CD4-positive, CD25-positive, alpha-beta regulatory T cell (primary cell): Measurements from ENCODE around the gene ZBED1. TPM values are rescaled to one million over a fixed set of nuclear protein-coding genes. Genes with fewer than 3 reads are reported as not detected.

Experiments used
- ATAC-seq, 2 donors: fragments of 150-1000 bp; cut with Tn5 transposase; one replicate each; pipeline ENCODE4 v1.10.0; 2021; ENCODE audit warnings: low read depth in 2 of 2, moderate number of reproducible peaks in 2 of 2, moderate library complexity in 1 of 2
- DNase-seq, 3 donors: peaks; one replicate each; pipeline versions ENCODE4 v3.0.0 to v3.0.0-alpha.2; 2012 to 2022; ENCODE audit warnings: mixed read lengths in 1 of 3
- H3K27ac ChIP-seq: one replicate; pipeline ENCODE4 v1.7.0; 2013; ENCODE audit warnings: mild to moderate bottlenecking, low read length; ENCODE audit not compliant: insufficient read depth, poor library complexity, severe bottlenecking
- H3K27me3 ChIP-seq: one replicate; pipeline ENCODE4 v1.7.0; 2013; ENCODE audit warnings: low read length; ENCODE audit not compliant: control insufficient read depth, insufficient read depth
- H3K36me3 ChIP-seq: one replicate; pipeline ENCODE4 v1.7.0; 2013; ENCODE audit warnings: mild to moderate bottlenecking, low read length, moderate library complexity; ENCODE audit not compliant: control insufficient read depth, insufficient read depth
- H3K4me1 ChIP-seq: 2 replicates; pipeline ENCODE4 v1.7.0; 2013; ENCODE audit warnings: mild to moderate bottlenecking, low read length; ENCODE audit not compliant: insufficient read depth, control insufficient read depth, poor library complexity, severe bottlenecking
- H3K4me3 ChIP-seq: one replicate; pipeline ENCODE4 v1.7.0; 2013; ENCODE audit warnings: low read depth, mild to moderate bottlenecking, low read length, moderate library complexity
- H3K9me3 ChIP-seq, 2 experiments: 1 replicate in 1 of 2; 2 replicates in 1 of 2; pipeline ENCODE4 v1.7.0; 2013; ENCODE audit warnings: low read length in 2 of 2, mild to moderate bottlenecking in 1 of 2, moderate library complexity in 1 of 2; ENCODE audit not compliant: control insufficient read depth in 2 of 2
- H3K27ac Mint-ChIP-seq, 3 donors: one replicate each; pipeline ENCODE4 v1.8.0; 2020 to 2022; ENCODE audit warnings: mild to moderate bottlenecking in 3 of 3, mixed read lengths in 3 of 3, moderate library complexity in 2 of 3
- H3K27me3 Mint-ChIP-seq: one replicate; pipeline ENCODE4 v1.8.0; 2022; ENCODE audit warnings: mild to moderate bottlenecking, mixed read lengths
- H3K36me3 Mint-ChIP-seq: one replicate; pipeline ENCODE4 v1.8.0; 2020; ENCODE audit warnings: mixed read lengths
- H3K4me1 Mint-ChIP-seq, 4 donors: one replicate each; pipeline ENCODE4 v1.8.0; 2020 to 2022; ENCODE audit warnings: mixed read lengths in 4 of 4, mild to moderate bottlenecking in 1 of 4
- H3K4me3 Mint-ChIP-seq, 4 donors: one replicate each; pipeline ENCODE4 v1.8.0; 2020 to 2022; ENCODE audit warnings: mild to moderate bottlenecking in 4 of 4, mixed read lengths in 4 of 4, moderate library complexity in 3 of 4
- H3K9me3 Mint-ChIP-seq, 7 donors: one replicate each; pipeline ENCODE4 v1.8.0; 2020 to 2022; ENCODE audit warnings: mixed read lengths in 7 of 7, mild to moderate bottlenecking in 3 of 7, moderate library complexity in 2 of 7
- polyA plus RNA-seq, 4 donors: library from polyadenylated mRNA; unstranded; fragments of 300-500 nt; fragmentation: Illumina TruSeq; gene quantifications; one replicate each; pipeline ENCODE4 v1.2.3, GENCODE V29; 2021
- total RNA-seq: library from RNA; stranded (reverse); gene quantifications from one replicate; pipeline ENCODE4 v1.2.3, GENCODE V29; 2022

ZBED1 gene
- total and polyA plus RNA-seq, 5 donors from 2014 or later = 19.5 to 39.2 (median 32.5) TPM

DNA sequence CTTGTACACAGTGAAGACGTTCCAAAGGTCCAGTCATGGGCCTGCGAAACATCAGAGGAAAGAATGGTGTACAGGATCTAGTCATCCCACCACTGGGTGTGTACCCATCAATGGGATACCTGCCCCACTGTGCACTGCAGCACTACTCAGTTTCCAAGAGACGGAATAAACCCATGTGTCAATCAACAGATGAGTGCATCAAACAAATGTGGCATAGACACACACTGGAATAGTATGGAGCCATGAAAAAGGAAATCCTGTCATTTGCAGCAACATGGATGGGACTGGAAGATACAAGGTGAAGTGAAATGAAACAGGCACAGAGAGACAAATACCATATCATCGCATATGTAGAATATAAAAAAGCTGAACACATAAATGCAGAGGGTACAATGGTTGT, 48.0 kb downstream of the ZBED1 start:
- no peaks in the 10 kb centered on the region for H3K36me3 ChIP-seq
- H3K4me1 ChIP-seq = no peaks in the 10 kb centered on the region
- no peaks in the 10 kb centered on the region for H3K27me3 ChIP-seq
- no peak overlapping the region for H3K27ac ChIP-seq
- Mint-ChIP-seq H3K27me3 (no peaks in the 10 kb centered on the region), H3K4me1 (peaks cover 0 to 10% (median 5%) of the 10 kb centered on the region in 4 donors), H3K9me3 (peaks cover 0 to 3% (median 0%) of the 10 kb centered on the region in 7 donors), H3K27ac (peak overlapping the region in 1 of 3 donors; percentile 4), H3K4me3 (no peak overlapping the region), H3K36me3 (peaks cover 7% of the 10 kb centered on the region)
- no peak overlapping the region for H3K4me3 ChIP-seq
- DNase-seq (no peak), ATAC-seq (no peak)
- no peaks in the 10 kb centered on the region for H3K9me3 ChIP-seq

DNA sequence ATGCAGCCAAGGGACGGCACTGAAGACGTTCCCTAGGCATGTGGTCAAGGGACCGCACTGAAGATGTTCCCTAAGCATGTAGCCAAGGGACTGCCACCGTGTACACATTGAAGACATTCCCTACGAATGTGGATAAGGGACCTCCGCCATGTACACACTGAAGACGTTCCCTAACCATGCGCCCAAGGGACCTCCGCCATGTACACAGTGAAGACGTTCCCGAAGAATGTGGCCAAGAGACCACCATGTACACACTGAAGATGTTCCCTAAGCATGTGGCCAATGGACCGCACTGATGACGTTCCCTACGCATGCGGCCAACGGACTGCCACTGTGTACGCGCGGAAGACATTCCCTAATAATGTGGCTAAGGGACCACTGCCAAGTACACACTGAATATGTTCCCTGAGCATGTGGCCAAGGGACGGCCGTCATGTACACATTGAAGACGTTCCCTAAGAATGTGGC, 48.4 kb downstream of the ZBED1 start:
- H3K27me3 ChIP-seq = no peaks in the 10 kb centered on the region
- H3K36me3 Mint-ChIP-seq = peaks cover 10% of the 10 kb centered on the region
- no peaks in the 10 kb centered on the region for H3K9me3 ChIP-seq
- H3K4me3 Mint-ChIP-seq = no peak overlapping the region
- H3K27me3 Mint-ChIP-seq = no peaks in the 10 kb centered on the region
- no peak for DNase-seq
- peaks cover 0 to 10% (median 5%) of the 10 kb centered on the region in 4 donors for H3K4me1 Mint-ChIP-seq
- no peak overlapping the region for H3K4me3 ChIP-seq
- peaks cover 0 to 3% (median 0%) of the 10 kb centered on the region in 7 donors for H3K9me3 Mint-ChIP-seq
- H3K27ac ChIP-seq = no peak overlapping the region
- ATAC-seq = no peak
- H3K4me1 ChIP-seq = no peaks in the 10 kb centered on the region
- H3K27ac Mint-ChIP-seq = no peak overlapping the region
- no peaks in the 10 kb centered on the region for H3K36me3 ChIP-seq

DNA sequence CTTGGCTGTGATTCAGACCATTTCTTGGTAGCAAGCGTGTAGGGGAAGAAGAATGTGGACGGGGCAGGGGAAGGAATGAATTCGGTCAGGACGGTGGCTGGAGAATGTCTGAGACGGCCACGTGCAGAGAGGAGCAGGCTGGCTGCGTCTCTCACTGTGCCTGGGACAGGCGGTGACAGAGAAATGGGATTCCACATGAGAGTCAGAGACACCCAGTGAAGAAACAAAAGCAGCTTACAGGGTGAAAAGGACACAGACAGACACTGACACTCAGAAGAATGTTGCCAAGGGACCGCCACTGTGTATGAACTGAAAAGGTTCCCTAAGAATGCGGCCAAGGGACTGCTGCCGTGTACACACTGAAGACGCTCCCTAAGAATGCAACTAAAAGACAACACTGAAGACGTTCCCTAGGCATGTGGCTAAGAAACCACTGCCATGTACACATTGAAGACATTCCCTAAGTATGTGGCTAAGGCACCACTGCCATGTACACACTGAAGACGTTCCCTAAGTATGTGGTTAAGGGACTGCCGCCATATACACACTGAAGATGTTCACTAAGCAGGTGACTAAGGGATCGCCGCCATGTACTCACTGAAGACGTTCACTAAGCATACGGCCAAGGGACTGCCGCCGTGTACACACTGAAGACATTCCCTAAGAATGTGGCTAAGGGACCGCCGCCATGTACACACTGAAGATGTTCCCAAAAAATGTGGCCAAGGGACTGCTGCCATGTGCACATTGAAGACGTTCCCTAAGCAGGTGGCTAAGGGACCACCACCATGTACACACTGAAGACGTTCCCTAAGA, 49.1 kb downstream of the ZBED1 start:
- peaks cover 10% of the 10 kb centered on the region for H3K36me3 Mint-ChIP-seq
- ATAC-seq (no peak), DNase-seq (no peak)
- Histone ChIP-seq H3K4me3 (no peak overlapping the region), H3K27me3 (no peaks in the 10 kb centered on the region), H3K4me1 (no peaks in the 10 kb centered on the region), H3K9me3 (no peaks in the 10 kb centered on the region), H3K27ac (no peak overlapping the region), H3K36me3 (no peaks in the 10 kb centered on the region)
- no peak overlapping the region for H3K4me3 Mint-ChIP-seq
- H3K4me1 Mint-ChIP-seq = peaks cover 0 to 8% (median 4%) of the 10 kb centered on the region in 4 donors
- no peaks in the 10 kb centered on the region for H3K27me3 Mint-ChIP-seq
- peak overlapping the region in 2 of 3 donors; percentile 20 to 26 for H3K27ac Mint-ChIP-seq
- peaks cover 0 to 4% (median 0%) of the 10 kb centered on the region in 7 donors for H3K9me3 Mint-ChIP-seq

DNA sequence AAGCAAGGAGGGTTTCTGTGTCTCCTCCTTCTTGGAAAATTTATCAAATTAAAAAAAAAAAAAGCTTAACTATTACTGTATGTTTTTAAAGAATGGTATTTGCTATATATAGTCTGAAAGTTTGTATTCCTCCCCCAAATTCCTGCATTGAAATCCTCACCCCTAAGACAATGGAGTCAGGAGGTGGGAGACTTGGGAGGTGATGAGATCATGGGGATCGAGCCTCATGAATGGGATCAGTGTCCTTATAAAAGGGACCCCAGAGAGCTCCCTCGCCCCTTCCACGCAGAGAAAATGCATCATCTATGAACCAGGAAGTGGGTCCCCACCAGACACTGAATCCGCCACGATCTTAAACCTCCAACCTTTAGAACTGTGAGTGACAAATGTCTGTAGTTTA, 50.1 kb downstream of the ZBED1 start:
- Histone ChIP-seq H3K27me3 (no peaks in the 10 kb centered on the region), H3K9me3 (no peaks in the 10 kb centered on the region), H3K4me3 (no peak overlapping the region), H3K4me1 (no peaks in the 10 kb centered on the region), H3K27ac (no peak overlapping the region), H3K36me3 (no peaks in the 10 kb centered on the region)
- no peak for ATAC-seq
- Mint-ChIP-seq H3K36me3 (peaks cover 10% of the 10 kb centered on the region), H3K27ac (no peak overlapping the region), H3K27me3 (no peaks in the 10 kb centered on the region), H3K4me3 (no peak overlapping the region), H3K9me3 (peaks cover 0 to 5% (median 0%) of the 10 kb centered on the region in 7 donors), H3K4me1 (peaks cover 0 to 7% (median 2%) of the 10 kb centered on the region in 4 donors)
- no peak for DNase-seq

DNA sequence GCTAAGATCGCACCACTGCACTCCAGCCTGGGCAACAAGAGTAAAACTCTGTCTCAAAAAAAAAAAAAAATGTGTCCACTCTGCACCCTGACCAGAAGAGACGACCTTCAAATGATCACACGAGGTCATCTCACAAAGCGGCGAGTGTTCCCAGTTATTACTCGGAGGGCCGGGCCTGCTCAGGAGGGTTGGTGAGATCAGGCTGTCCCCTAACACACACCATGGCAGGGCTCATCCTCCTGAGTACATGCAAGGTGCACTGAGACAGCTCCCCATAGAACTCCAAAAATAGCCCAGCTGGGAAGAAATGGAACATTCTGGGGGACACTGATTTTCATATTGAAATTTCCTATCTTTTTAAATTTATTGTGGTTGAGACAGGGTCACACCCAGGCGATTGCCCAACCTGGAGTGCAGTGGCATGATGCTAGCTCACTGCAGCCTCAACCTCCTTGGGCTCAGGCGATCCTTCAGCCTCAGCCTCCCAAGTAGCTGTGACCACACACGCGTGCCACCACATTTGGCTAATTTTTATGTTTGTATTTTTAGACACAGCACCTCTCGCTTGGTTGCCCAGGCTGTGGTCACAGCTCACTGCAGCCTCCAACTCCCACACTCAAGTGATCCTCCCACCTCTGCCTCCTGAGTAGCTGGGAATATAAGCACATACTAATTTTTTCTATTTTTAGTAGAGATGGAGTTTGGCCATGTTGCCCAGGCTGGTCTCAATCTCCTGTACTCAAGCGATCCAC, 51.5 kb downstream of the ZBED1 start:
- ATAC-seq (no peak), DNase-seq (no peak)
- Mint-ChIP-seq H3K4me1 (peaks cover 0 to 7% (median 2%) of the 10 kb centered on the region in 4 donors), H3K9me3 (peaks cover 0 to 5% (median 0%) of the 10 kb centered on the region in 7 donors), H3K27me3 (no peaks in the 10 kb centered on the region), H3K4me3 (no peak overlapping the region), H3K27ac (peak overlapping the region in 1 of 3 donors; percentile 26), H3K36me3 (peaks cover 10% of the 10 kb centered on the region)
- H3K36me3 ChIP-seq = no peaks in the 10 kb centered on the region
- H3K27ac ChIP-seq = no peak overlapping the region
- no peaks in the 10 kb centered on the region for H3K4me1 ChIP-seq
- no peaks in the 10 kb centered on the region for H3K27me3 ChIP-seq
- no peaks in the 10 kb centered on the region for H3K9me3 ChIP-seq
- no peak overlapping the region for H3K4me3 ChIP-seq

DNA sequence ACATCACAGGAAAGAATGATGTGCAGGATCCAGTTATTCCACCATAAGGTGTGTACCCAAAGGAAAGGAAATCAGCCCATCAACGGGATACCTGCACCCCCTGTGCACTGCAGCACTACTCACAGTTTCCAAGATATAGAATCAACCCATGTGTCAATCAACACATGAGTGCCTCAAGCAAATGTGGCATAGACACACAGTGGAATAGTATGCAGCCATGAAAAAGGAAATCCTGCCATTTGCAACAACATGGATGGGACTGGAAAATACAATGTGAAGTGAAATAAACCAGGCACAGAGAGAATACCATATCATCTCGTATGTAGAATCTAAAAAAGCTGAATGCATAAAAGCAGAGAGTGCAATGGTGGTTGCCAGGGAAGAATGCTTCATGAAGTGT, 53.3 kb downstream of the ZBED1 start:
- Histone ChIP-seq H3K4me1 (no peaks in the 10 kb centered on the region), H3K27me3 (no peaks in the 10 kb centered on the region), H3K4me3 (no peak overlapping the region), H3K27ac (no peak overlapping the region), H3K36me3 (no peaks in the 10 kb centered on the region), H3K9me3 (no peaks in the 10 kb centered on the region)
- Mint-ChIP-seq H3K9me3 (peaks cover 0 to 5% (median 0%) of the 10 kb centered on the region in 7 donors), H3K4me3 (no peak overlapping the region), H3K27ac (no peak overlapping the region), H3K4me1 (peaks cover 0 to 10% (median 2%) of the 10 kb centered on the region in 4 donors), H3K36me3 (peaks cover 4% of the 10 kb centered on the region), H3K27me3 (no peaks in the 10 kb centered on the region)
- ATAC-seq (no peak), DNase-seq (no peak)

DNA sequence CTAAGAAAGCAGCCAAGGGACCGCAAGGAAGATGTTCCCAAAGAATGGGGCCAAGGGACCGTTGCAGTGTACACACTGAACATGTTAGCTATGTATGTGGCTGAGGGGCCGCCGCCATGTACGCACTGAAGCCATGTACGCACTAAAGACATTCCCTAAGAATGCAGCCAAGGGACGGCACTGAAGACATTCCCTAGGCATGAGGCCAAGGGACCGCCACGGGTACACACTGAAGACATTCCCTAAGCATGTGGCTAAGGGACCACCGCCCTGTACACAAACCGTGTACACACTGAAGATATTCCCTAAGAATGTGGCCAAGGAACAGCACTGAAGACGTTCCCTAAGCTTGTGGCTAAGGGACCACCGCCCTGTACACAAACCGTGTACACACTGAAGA, 54.0 kb downstream of the ZBED1 start:
- Histone ChIP-seq H3K27me3 (no peaks in the 10 kb centered on the region), H3K4me1 (no peaks in the 10 kb centered on the region), H3K36me3 (no peaks in the 10 kb centered on the region), H3K4me3 (no peak overlapping the region), H3K27ac (no peak overlapping the region), H3K9me3 (no peaks in the 10 kb centered on the region)
- no peak overlapping the region for H3K27ac Mint-ChIP-seq
- H3K4me3 Mint-ChIP-seq = no peak overlapping the region
- H3K36me3 Mint-ChIP-seq = peaks cover 3% of the 10 kb centered on the region
- ATAC-seq (no peak), DNase-seq (no peak)
- no peaks in the 10 kb centered on the region for H3K27me3 Mint-ChIP-seq
- H3K9me3 Mint-ChIP-seq = peaks cover 0 to 5% (median 0%) of the 10 kb centered on the region in 7 donors
- peaks cover 0 to 8% (median 1%) of the 10 kb centered on the region in 4 donors for H3K4me1 Mint-ChIP-seq
